ENCODE measurements around the gene AZU1. TPM values are rescaled to one million over a fixed set of nuclear protein-coding genes. Genes with fewer than 3 reads are reported as not detected.

The AZU1 gene
- polyA plus RNA-seq, 2 of the 4 experiments (the other 2 are of a cell fraction), result 0.31 to 0.32 TPM

DNA sequence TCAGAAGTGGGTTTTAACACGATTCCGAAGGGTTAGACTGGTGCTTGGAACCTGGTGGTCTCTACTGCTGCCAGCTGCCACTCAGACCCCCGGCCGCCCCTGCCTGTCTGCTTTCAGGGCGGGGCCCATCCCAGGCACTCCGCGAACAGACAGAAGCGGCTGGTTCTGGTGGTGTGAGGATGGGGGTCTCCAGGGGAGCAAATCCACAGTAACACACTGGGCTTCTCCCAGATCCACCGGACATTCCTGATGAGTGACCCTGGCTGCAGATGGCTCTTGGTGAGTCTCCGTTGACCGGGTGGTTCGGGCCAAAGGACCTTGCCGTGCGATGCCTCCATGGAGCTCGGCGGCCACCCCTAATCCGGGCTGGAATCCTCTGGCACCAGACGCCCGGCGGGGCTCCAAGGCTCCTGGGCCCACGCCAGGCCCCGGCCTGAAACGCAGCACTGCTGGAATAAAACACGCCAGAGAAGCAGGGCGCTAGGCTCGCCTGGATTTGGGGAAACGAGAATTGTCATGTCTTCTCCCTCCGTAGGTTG is 32.5 kb upstream of the AZU1 start:
- H3K4me3 ChIP-seq, result no peak overlapping the region
- no peaks in the 10 kb centered on the region for H3K9me3 ChIP-seq
- DNase-seq (ENCODE audit: low read depth in 1 of 2, low spot score in 1 of 2), result no peak
- POLR2A ChIA-PET, result no interaction called here
- FAIRE-seq, result no peak
- peaks cover 33% of the 10 kb centered on the region for H3K4me1 ChIP-seq
- CTCF ChIA-PET, result no interaction called here
- H3K4me2 ChIP-seq, result no peak overlapping the region
- TF ChIP-seq JUNB (IDR thresholded peaks at IDR 0.05) (no peak), JUN (IDR thresholded peaks at IDR 0.05) (no peak), RARB (CRISPR knock-in tag; IDR thresholded peaks at IDR 0.05) (no peak), ZC3H11A (IDR thresholded peaks at IDR 0.05) (no peak), CBX8 (IDR thresholded peaks at IDR 0.05) (no peak), HEYL (CRISPR knock-in tag; IDR thresholded peaks at IDR 0.05) (no peak), FOSL2 (IDR thresholded peaks at IDR 0.05) (no peak), FOSL2 (CRISPR knock-in tag; IDR thresholded peaks at IDR 0.05) (no peak), KDM5A (IDR thresholded peaks at IDR 0.05) (no peak), MYC (IDR thresholded peaks at IDR 0.05; ENCODE audit: borderline replicate concordance, low read length) (no peak), EHF (CRISPR knock-in tag; IDR thresholded peaks at IDR 0.05) (no peak), KDM1A (IDR thresholded peaks at IDR 0.05; ENCODE audit: low read depth) (no peak), NFE2L2 (conservative IDR thresholded peaks at IDR 0.05; ENCODE audit: low read length) (no peak), ZSCAN20 (CRISPR knock-in tag; IDR thresholded peaks at IDR 0.05) (no peak), SMC3 (IDR thresholded peaks at IDR 0.05) (no peak), POLR2AphosphoS2 (conservative IDR thresholded peaks at IDR 0.05; ENCODE audit: low read length) (no peak)
- TF ChIP-seq, protein P1, sequence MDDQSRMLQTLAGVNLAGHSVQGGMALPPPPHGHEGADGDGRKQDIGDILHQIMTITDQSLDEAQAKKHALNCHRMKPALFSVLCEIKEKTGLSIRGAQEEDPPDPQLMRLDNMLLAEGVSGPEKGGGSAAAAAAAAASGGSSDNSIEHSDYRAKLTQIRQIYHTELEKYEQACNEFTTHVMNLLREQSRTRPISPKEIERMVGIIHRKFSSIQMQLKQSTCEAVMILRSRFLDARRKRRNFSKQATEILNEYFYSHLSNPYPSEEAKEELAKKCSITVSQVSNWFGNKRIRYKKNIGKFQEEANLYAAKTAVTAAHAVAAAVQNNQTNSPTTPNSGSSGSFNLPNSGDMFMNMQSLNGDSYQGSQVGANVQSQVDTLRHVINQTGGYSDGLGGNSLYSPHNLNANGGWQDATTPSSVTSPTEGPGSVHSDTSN (IDR thresholded peaks at IDR 0.05), result no peak
- peak overlapping the region in 1 of 2 experiments; percentile 97; a peak in 3 of 6 replicates for H3K27ac ChIP-seq
- no peak for ATAC-seq
- WGBS (ENCODE audit: missing lambda C conversion rate), result 94% methylated on average over 16 of the region's 28 CpGs

DNA sequence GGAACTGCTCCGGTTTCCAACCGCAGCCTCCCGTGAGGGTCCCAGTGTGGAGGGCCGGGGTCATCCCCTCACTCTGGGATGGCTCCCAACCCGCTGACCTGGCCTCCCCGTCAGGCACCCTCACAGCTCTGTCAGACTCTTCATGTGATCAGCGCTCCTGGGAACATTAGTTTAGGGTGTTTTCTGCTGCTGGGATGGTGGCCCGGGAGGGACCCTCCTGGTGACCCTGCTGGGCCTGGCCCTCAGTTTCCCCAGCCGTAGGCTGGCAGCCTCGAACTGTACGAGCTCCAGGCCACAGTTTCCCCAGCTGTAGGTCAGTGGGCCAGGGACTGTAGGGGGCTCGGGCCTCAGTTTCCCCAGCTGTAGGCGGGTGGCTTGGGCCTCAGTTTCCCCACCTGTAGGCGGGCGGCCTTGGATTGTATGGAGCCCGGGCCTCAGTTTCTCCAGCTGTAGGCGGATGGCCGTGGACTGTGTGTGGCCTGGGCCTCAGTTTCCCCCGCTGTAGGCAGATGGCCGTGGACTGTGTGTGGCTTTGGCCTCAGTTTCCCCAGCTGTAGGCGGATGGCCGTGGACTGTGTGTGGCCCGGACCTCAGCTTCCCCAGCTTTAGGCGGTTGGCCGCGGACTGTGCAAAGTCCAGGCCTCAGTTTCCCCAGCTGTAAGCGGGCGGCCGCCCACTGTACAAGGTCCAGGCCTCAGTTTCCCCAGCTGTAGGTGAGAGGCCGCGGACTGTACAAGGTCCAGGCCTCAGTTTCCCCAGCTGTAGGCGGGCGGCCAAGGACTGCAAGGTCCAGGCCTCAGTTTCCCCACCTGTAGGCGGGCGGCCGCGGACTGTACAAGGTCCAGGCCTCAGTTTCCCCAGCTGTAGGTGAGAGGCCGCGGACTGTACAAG is 31.7 kb upstream of the AZU1 start:
- Histone ChIP-seq H3K9me3 (no peaks in the 10 kb centered on the region), H3K27ac (peak overlapping the region; percentile 87 to 97), H3K4me1 (peaks cover 40% of the 10 kb centered on the region), H3K4me2 (peak overlapping the region; percentile 99), H3K4me3 (peak overlapping the region; percentile 53)
- POLR2A ChIA-PET, result no interaction called here
- ATAC-seq (no peak), DNase-seq (ENCODE audit: low read depth in 1 of 2, low spot score in 1 of 2) (no peak), FAIRE-seq (no peak)
- CTCF ChIA-PET, result interaction anchor here (1.1 kb wide), 1 partner anchor 25 kb away, joined by 4 read pairs; no protein-coding TSS in a partner anchor
- WGBS (ENCODE audit: missing lambda C conversion rate), result 91% methylated on average over 12 of the region's 39 CpGs
- TF ChIP-seq, protein P2, sequence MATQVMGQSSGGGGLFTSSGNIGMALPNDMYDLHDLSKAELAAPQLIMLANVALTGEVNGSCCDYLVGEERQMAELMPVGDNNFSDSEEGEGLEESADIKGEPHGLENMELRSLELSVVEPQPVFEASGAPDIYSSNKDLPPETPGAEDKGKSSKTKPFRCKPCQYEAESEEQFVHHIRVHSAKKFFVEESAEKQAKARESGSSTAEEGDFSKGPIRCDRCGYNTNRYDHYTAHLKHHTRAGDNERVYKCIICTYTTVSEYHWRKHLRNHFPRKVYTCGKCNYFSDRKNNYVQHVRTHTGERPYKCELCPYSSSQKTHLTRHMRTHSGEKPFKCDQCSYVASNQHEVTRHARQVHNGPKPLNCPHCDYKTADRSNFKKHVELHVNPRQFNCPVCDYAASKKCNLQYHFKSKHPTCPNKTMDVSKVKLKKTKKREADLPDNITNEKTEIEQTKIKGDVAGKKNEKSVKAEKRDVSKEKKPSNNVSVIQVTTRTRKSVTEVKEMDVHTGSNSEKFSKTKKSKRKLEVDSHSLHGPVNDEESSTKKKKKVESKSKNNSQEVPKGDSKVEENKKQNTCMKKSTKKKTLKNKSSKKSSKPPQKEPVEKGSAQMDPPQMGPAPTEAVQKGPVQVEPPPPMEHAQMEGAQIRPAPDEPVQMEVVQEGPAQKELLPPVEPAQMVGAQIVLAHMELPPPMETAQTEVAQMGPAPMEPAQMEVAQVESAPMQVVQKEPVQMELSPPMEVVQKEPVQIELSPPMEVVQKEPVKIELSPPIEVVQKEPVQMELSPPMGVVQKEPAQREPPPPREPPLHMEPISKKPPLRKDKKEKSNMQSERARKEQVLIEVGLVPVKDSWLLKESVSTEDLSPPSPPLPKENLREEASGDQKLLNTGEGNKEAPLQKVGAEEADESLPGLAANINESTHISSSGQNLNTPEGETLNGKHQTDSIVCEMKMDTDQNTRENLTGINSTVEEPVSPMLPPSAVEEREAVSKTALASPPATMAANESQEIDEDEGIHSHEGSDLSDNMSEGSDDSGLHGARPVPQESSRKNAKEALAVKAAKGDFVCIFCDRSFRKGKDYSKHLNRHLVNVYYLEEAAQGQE (IDR thresholded peaks at IDR 0.05), result no peak
- TF ChIP-seq MAZ (IDR thresholded peaks at IDR 0.05; ENCODE audit: borderline replicate concordance, low read depth, low read length) (no peak), ESRRA (IDR thresholded peaks at IDR 0.05; ENCODE audit: borderline replicate concordance, low read length) (no peak), HOXA7 (CRISPR knock-in tag; IDR thresholded peaks at IDR 0.05) (no peak), POLR2AphosphoS2 (conservative IDR thresholded peaks at IDR 0.05; ENCODE audit: low read length) (no peak), ZSCAN20 (CRISPR knock-in tag; IDR thresholded peaks at IDR 0.05) (no peak), HOXB5 (CRISPR knock-in tag; IDR thresholded peaks at IDR 0.05) (no peak), ZC3H11A (IDR thresholded peaks at IDR 0.05) (no peak), HDAC2 (IDR thresholded peaks at IDR 0.05) (no peak), RNF2 (IDR thresholded peaks at IDR 0.05; ENCODE audit: borderline replicate concordance, low read depth) (no peak), JUN (IDR thresholded peaks at IDR 0.05) (no peak), CHD2 (IDR thresholded peaks at IDR 0.05; ENCODE audit: low read length, partially characterized antibody) (no peak), MYC (IDR thresholded peaks at IDR 0.05; ENCODE audit: borderline replicate concordance, low read length) (no peak), CBX8 (IDR thresholded peaks at IDR 0.05) (no peak), PHF8 (IDR thresholded peaks at IDR 0.05; ENCODE audit: borderline replicate concordance, low read depth) (no peak)
- TF ChIP-seq, protein P3, sequence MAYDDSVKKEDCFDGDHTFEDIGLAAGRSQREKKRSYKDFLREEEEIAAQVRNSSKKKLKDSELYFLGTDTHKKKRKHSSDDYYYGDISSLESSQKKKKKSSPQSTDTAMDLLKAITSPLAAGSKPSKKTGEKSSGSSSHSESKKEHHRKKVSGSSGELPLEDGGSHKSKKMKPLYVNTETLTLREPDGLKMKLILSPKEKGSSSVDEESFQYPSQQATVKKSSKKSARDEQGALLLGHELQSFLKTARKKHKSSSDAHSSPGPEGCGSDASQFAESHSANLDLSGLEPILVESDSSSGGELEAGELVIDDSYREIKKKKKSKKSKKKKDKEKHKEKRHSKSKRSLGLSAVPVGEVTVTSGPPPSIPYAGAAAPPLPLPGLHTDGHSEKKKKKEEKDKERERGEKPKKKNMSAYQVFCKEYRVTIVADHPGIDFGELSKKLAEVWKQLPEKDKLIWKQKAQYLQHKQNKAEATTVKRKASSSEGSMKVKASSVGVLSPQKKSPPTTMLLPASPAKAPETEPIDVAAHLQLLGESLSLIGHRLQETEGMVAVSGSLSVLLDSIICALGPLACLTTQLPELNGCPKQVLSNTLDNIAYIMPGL (CRISPR knock-in tag; IDR thresholded peaks at IDR 0.05; ENCODE audit: borderline replicate concordance), result no peak
- TF ChIP-seq, protein P4, sequence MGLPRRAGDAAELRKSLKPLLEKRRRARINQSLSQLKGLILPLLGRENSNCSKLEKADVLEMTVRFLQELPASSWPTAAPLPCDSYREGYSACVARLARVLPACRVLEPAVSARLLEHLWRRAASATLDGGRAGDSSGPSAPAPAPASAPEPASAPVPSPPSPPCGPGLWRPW (IDR thresholded peaks at IDR 0.05), result no peak
- TF ChIP-seq, protein P5, sequence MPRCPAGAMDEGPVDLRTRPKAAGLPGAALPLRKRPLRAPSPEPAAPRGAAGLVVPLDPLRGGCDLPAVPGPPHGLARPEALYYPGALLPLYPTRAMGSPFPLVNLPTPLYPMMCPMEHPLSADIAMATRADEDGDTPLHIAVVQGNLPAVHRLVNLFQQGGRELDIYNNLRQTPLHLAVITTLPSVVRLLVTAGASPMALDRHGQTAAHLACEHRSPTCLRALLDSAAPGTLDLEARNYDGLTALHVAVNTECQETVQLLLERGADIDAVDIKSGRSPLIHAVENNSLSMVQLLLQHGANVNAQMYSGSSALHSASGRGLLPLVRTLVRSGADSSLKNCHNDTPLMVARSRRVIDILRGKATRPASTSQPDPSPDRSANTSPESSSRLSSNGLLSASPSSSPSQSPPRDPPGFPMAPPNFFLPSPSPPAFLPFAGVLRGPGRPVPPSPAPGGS (IDR thresholded peaks at IDR 0.05), result no peak
